Lung (tissue), 12 donors: Measurements from ENCODE around the gene KCNIP4. TPM values are rescaled to one million over a fixed set of nuclear protein-coding genes. Genes with fewer than 3 reads are reported as not detected.
A peak's percentile ranks its signal among the peaks of the same experiment; 100 is the strongest.

ENCODE experiments used
- ATAC-seq: fragments of 200-7000 bp; cut with Tn5 transposase; one replicate; pipeline ENCODE4 v1.9.1; 2020; ENCODE audit warnings: moderate number of reproducible peaks; ENCODE audit not compliant: insufficient read depth, low FRiP score
- DNase-seq, 3 donors: peaks; one replicate each; pipeline ENCODE4 v3.0.0-alpha.2; 2013 to 2017
- H3K27ac ChIP-seq, 2 donors: one replicate each; pipeline ENCODE4 v1.5.1; 2013; ENCODE audit warnings: mild to moderate bottlenecking in 2 of 2, moderate library complexity in 2 of 2, control low read depth in 1 of 2, inconsistent platforms in 1 of 2, low read depth in 1 of 2, low read length in 1 of 2
- H3K27me3 ChIP-seq, 3 donors: one replicate each; pipeline ENCODE4 v1.5.1; 2013; ENCODE audit warnings: low read length in 2 of 3; ENCODE audit not compliant: control insufficient read depth in 3 of 3, insufficient read depth in 3 of 3
- H3K36me3 ChIP-seq, 4 donors: one replicate each; pipeline ENCODE4 v1.5.1; 2013; ENCODE audit warnings: low read length in 4 of 4, mild to moderate bottlenecking in 1 of 4, moderate library complexity in 1 of 4; ENCODE audit not compliant: control insufficient read depth in 4 of 4, insufficient read depth in 4 of 4
- H3K4me1 ChIP-seq, 5 donors: one replicate each; pipeline ENCODE4 v1.5.1; 2013; ENCODE audit warnings: low read length in 5 of 5, mild to moderate bottlenecking in 2 of 5, moderate library complexity in 1 of 5; ENCODE audit not compliant: control insufficient read depth in 5 of 5, insufficient read depth in 5 of 5
- H3K4me3 ChIP-seq: one replicate; pipeline ENCODE4 v1.5.1; 2013; ENCODE audit warnings: mild to moderate bottlenecking, control low read depth, moderate library complexity
- H3K9ac ChIP-seq, 2 donors: one replicate each; pipeline ENCODE4 v1.5.1; 2013; ENCODE audit warnings: low read length in 2 of 2, control low read depth in 1 of 2; ENCODE audit not compliant: insufficient read depth in 1 of 2
- H3K9me3 ChIP-seq, 4 donors: one replicate each; pipeline ENCODE4 v1.5.1; 2013; ENCODE audit warnings: low read length in 3 of 4, mild to moderate bottlenecking in 1 of 4, moderate library complexity in 1 of 4; ENCODE audit not compliant: control insufficient read depth in 4 of 4, insufficient read depth in 3 of 4
- WGBS, 2 donors: extraction: QIAGEN DNeasy Blood & Tissue Kit; methylation state at CpG; one replicate each; pipeline ENCODE4 v1.1.7; 2013; 5-methylcytosine and 5-hydroxymethylcytosine counted together
- polyA plus RNA-seq, 2 donors: library from polyadenylated mRNA; stranded (reverse); fragments of 200-250 nt; gene quantifications; one replicate each; pipeline ENCODE4 v1.2.1, GENCODE V29; 2013
- total RNA-seq, 2 donors: library from RNA; depleted of rRNA in 1 of 2; stranded (reverse); fragments of >200 nt in 1 of 2; gene quantifications; one replicate each; pipeline ENCODE4 v1.2.1, GENCODE V29; 2014 to 2021
- TF ChIP-seq, protein P1 (sequence below): IDR thresholded peaks from 2 replicates; pipeline ENCODE4 v1.5.1; 2012; ENCODE audit warnings: mild to moderate bottlenecking; ENCODE audit errors: control extremely low read depth, extremely low read depth
- donor health status: control.
- donor health status: control.
- donor health status: Bipolar disorder and iron deficiency.
- donor health status: healthy.
- donor health status: DM: yes; HTN: yes; CAD: no.

KCNIP4 gene
- total and polyA plus RNA-seq, 4 donors = 0.11 TPM; not detected in 3

DNA sequence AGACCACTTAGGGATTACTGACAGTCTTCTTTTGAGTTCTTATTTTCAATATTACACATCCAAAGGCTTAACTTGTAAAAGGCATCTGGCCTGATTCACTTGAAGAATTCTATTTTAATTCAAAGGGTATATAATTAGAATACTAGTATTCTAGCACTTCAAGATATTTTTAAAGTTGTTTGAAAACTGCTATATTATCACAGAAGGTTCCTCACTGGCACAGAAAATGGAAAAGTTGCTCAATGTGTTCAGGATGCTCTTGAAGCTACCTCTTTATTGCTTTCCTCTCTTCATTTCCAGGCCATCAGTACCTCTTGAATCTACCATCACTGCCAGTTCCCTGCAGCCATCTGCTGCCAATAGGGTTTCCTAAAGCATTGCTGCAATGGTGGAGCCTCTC, 271.4 kb downstream of the KCNIP4 start:
- TF ChIP-seq, protein P1, sequence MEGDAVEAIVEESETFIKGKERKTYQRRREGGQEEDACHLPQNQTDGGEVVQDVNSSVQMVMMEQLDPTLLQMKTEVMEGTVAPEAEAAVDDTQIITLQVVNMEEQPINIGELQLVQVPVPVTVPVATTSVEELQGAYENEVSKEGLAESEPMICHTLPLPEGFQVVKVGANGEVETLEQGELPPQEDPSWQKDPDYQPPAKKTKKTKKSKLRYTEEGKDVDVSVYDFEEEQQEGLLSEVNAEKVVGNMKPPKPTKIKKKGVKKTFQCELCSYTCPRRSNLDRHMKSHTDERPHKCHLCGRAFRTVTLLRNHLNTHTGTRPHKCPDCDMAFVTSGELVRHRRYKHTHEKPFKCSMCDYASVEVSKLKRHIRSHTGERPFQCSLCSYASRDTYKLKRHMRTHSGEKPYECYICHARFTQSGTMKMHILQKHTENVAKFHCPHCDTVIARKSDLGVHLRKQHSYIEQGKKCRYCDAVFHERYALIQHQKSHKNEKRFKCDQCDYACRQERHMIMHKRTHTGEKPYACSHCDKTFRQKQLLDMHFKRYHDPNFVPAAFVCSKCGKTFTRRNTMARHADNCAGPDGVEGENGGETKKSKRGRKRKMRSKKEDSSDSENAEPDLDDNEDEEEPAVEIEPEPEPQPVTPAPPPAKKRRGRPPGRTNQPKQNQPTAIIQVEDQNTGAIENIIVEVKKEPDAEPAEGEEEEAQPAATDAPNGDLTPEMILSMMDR = no peak
- Histone ChIP-seq H3K27me3 (no peaks in the 10 kb centered on the region), H3K9me3 (no peaks in the 10 kb centered on the region), H3K4me3 (no peak overlapping the region), H3K4me1 (no peaks in the 10 kb centered on the region), H3K9ac (no peak overlapping the region), H3K27ac (no peak overlapping the region), H3K36me3 (no peaks in the 10 kb centered on the region)
- DNase-seq = no peak
- ATAC-seq = no peak

DNA sequence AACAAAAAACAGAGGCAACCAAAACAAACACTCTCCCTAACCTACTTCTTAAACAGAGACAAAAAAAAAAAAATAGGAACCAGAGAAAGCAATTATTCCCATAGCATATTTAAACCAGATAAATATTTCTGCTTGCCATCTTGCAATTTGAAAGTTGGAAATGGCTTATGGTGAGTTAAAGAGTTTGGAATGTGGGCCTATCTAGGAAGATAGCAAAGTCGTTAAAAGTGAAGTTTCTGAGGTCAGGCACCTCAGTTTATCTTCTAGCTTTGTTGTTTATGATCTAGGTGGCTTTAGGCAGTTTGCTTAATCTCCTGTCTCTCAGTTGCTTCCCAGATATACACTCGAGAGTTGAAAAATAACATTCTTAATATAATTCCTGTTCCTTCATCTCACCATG, 284.2 kb downstream of the KCNIP4 start:
- 33 to 48% methylated on average over 2 of the region's 2 CpGs for whole genome bisulfite sequencing, 2 donors
- Histone ChIP-seq H3K9ac (no peak overlapping the region), H3K4me1 (no peaks in the 10 kb centered on the region), H3K36me3 (no peaks in the 10 kb centered on the region), H3K27ac (no peak overlapping the region), H3K27me3 (no peaks in the 10 kb centered on the region), H3K4me3 (no peak overlapping the region), H3K9me3 (peaks cover 0 to 3% (median 0%) of the 10 kb centered on the region in 4 donors)
- ATAC-seq = no peak
- no peak for DNase-seq
- TF ChIP-seq, protein P1 = no peak

DNA sequence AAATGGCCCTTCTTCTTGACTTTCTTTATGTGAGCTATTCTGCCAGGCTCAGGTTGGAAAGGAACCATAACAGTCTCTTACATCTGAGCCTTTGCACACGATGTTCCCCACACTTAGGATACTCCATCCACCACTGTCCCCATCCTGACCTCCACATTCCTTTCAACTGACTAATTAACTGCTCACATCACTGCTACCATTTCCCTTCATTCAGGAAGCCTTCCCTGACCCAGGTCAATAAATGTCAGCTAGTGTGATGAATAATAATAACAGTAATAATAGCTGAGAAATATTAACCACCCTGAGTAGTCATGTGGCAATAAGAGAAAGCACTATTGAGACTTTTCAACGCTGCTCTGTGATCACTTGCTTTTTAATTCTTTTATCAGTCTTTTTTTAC, 291.7 kb downstream of the KCNIP4 start:
- H3K4me3 ChIP-seq = no peak overlapping the region
- no peak overlapping the region for H3K27ac ChIP-seq
- H3K4me1 ChIP-seq = no peaks in the 10 kb centered on the region
- DNase-seq (peak in 1 of 3 donors; percentile 19), ATAC-seq (no peak)
- whole genome bisulfite sequencing, 2 donors = 40 to 47% methylated on average over 2 of the region's 2 CpGs
- no peak overlapping the region for H3K9ac ChIP-seq
- no peaks in the 10 kb centered on the region for H3K27me3 ChIP-seq
- TF ChIP-seq, protein P1 = no peak
- H3K9me3 ChIP-seq = peaks cover 0 to 3% (median 0%) of the 10 kb centered on the region in 4 donors
- no peaks in the 10 kb centered on the region for H3K36me3 ChIP-seq

DNA sequence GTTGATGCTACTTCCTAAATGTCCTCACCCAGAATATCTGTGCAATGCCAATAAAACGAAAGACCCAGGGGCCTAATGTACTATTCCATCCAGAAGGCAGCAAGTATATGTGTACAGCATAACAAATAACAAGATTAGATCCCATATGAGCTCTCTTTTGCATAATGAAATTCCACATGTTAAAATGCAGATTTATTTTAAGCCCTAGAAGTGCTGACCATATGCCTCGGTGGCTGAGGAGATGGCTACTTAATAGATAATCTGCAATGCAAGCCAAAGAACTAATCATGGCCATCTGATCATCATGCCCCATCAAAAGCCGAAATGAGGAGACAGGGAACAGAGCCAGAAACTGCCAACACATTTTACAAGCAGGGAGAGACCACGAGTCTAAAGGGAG, 293.5 kb downstream of the KCNIP4 start:
- H3K36me3 ChIP-seq = no peaks in the 10 kb centered on the region
- no peaks in the 10 kb centered on the region for H3K27me3 ChIP-seq
- ATAC-seq = no peak
- TF ChIP-seq, protein P1 = no peak
- H3K4me1 ChIP-seq = no peaks in the 10 kb centered on the region
- WGBS, 2 donors = 67% methylated on average over 4 of the region's 4 CpGs
- peaks cover 0 to 7% (median 1%) of the 10 kb centered on the region in 4 donors for H3K9me3 ChIP-seq
- no peak overlapping the region for H3K27ac ChIP-seq
- H3K4me3 ChIP-seq = no peak overlapping the region
- DNase-seq = no peak
- no peak overlapping the region for H3K9ac ChIP-seq
